Natural killer cell (primary cell): Measurements from ENCODE around the gene LHFPL2. TPM values are rescaled to one million over a fixed set of nuclear protein-coding genes. Genes with fewer than 3 reads are reported as not detected.

Source experiments
- ATAC-seq, 3 donors: fragments of 150-1000 bp in 2 of 3; fragments of 200-7000 bp in 1 of 3; cut with Tn5 transposase; 1 replicate in 1 of 3; 2 replicates in 2 of 3; pipeline ENCODE4 v1.10.0; 2021; ENCODE audit warnings: mild to moderate bottlenecking in 2 of 3, moderate library complexity in 2 of 3
- DNase-seq, 2 donors: peaks; one replicate each; pipeline versions ENCODE4 v3.0.0 to v3.0.0-alpha.2; 2013 to 2021; ENCODE audit warnings: mixed read lengths in 1 of 2
- H3K27ac ChIP-seq: one replicate; pipeline ENCODE4 v1.5.1; 2013; ENCODE audit warnings: mild to moderate bottlenecking, low read length
- H3K27me3 ChIP-seq: one replicate; pipeline ENCODE4 v1.6.1; 2013; ENCODE audit warnings: low read length; ENCODE audit not compliant: control insufficient read depth, insufficient read depth
- H3K36me3 ChIP-seq: one replicate; pipeline ENCODE4 v1.6.1; 2013; ENCODE audit warnings: low read length; ENCODE audit not compliant: control insufficient read depth, insufficient read depth
- H3K4me1 ChIP-seq: one replicate; pipeline ENCODE4 v1.6.1; 2013; ENCODE audit warnings: low read length; ENCODE audit not compliant: control insufficient read depth, insufficient read depth
- H3K4me3 ChIP-seq: one replicate; pipeline ENCODE4 v1.5.1; 2013; ENCODE audit warnings: low read length
- H3K9me3 ChIP-seq: one replicate; pipeline ENCODE4 v1.6.1; 2013; ENCODE audit warnings: low read length; ENCODE audit not compliant: control insufficient read depth, insufficient read depth
- H3K27ac Mint-ChIP-seq, 2 donors: one replicate each; pipeline ENCODE4 v1.8.0; 2022; ENCODE audit warnings: mild to moderate bottlenecking in 2 of 2, mixed read lengths in 2 of 2, moderate library complexity in 1 of 2
- H3K27me3 Mint-ChIP-seq, 2 donors: one replicate each; pipeline ENCODE4 v1.8.0; 2022; ENCODE audit warnings: low read depth in 2 of 2, mixed read lengths in 2 of 2
- H3K36me3 Mint-ChIP-seq: one replicate; pipeline ENCODE4 v1.8.0; 2022; ENCODE audit warnings: mixed read lengths
- H3K4me1 Mint-ChIP-seq, 2 donors: one replicate each; pipeline ENCODE4 v1.8.0; 2022; ENCODE audit warnings: mixed read lengths in 2 of 2
- H3K4me3 Mint-ChIP-seq: one replicate; pipeline ENCODE4 v1.8.0; 2022; ENCODE audit warnings: mild to moderate bottlenecking, moderate library complexity, mixed read lengths
- H3K9me3 Mint-ChIP-seq, 2 donors: one replicate each; pipeline ENCODE4 v1.8.0; 2022; ENCODE audit warnings: mixed read lengths in 2 of 2
- CTCF ChIP-seq: fragments of 200-600 bp; IDR thresholded peaks from one replicate; pipeline ENCODE4 v1.8.0; 2022; ENCODE audit warnings: antibody characterized with exemption
- WGBS: methylation state at CpG from one replicate; pipeline ENCODE4 v1.1.7; 2013; ENCODE audit warnings: missing lambda C conversion rate; ENCODE audit not compliant: insufficient coverage; 5-methylcytosine and 5-hydroxymethylcytosine counted together
- intact Hi-C: fragments of 100-400 bp; cut with micrococcal nuclease; formaldehyde crosslinking; loops from one replicate; pipeline ENCODE4 v1.14.2; 2022
- total RNA-seq, 4 donors: library from RNA; stranded (reverse); fragments of 120-200 nt in 1 of 4; gene quantifications; one replicate each; pipeline versions ENCODE4 v1.2.3 to v1.2.4, GENCODE V29; 2013 to 2022

The LHFPL2 gene
- total RNA-seq, 3 donors from 2014 or later (not counting 1 experiment from before 2014, with no cell fraction given): 0.85 to 1.9 (median 1.00) TPM

GRCh38 chr5:78499485-78499884 lies 149.1 kb downstream of the LHFPL2 start:
- Mint-ChIP-seq H3K4me1 (peaks cover 0 to 5% of the 10 kb centered on the region in 2 donors), H3K4me3 (no peak overlapping the region), H3K27me3 (peaks cover 39 to 76% of the 10 kb centered on the region in 2 donors), H3K36me3 (no peaks in the 10 kb centered on the region), H3K9me3 (no peaks in the 10 kb centered on the region), H3K27ac (no peak overlapping the region)
- DNase-seq (no peak), ATAC-seq (no peak)
- Histone ChIP-seq H3K36me3 (no peaks in the 10 kb centered on the region), H3K9me3 (no peaks in the 10 kb centered on the region), H3K4me1 (no peaks in the 10 kb centered on the region), H3K27me3 (no peaks in the 10 kb centered on the region), H3K27ac (no peak overlapping the region), H3K4me3 (no peak overlapping the region)
- no peak for TF ChIP-seq CTCF
- 93% methylated on average over 1 of the region's 1 CpG for WGBS
- intact Hi-C loops: no loop called here

GRCh38 chr5:78497573-78498533 lies 150.7 kb downstream of the LHFPL2 start:
- no peak for DNase-seq
- Histone ChIP-seq H3K27ac (no peak overlapping the region), H3K9me3 (no peaks in the 10 kb centered on the region), H3K4me3 (no peak overlapping the region), H3K36me3 (no peaks in the 10 kb centered on the region), H3K4me1 (peaks cover 3% of the 10 kb centered on the region), H3K27me3 (no peaks in the 10 kb centered on the region)
- H3K36me3 Mint-ChIP-seq: no peaks in the 10 kb centered on the region
- peaks cover 39 to 60% of the 10 kb centered on the region in 2 donors for H3K27me3 Mint-ChIP-seq
- H3K9me3 Mint-ChIP-seq: no peaks in the 10 kb centered on the region
- no peak for ATAC-seq
- no peak for TF ChIP-seq CTCF
- intact Hi-C loops: no loop called here
- H3K27ac Mint-ChIP-seq: no peak overlapping the region
- WGBS: 51% methylated on average over 13 of the region's 13 CpGs
- H3K4me3 Mint-ChIP-seq: no peak overlapping the region
- peaks cover 5 to 7% of the 10 kb centered on the region in 2 donors for H3K4me1 Mint-ChIP-seq

- Mint-ChIP-seq H3K4me1 (peaks cover 7 to 15% of the 10 kb centered on the region in 2 donors), H3K36me3 (no peaks in the 10 kb centered on the region), H3K27ac (no peak overlapping the region), H3K4me3 (no peak overlapping the region), H3K9me3 (no peaks in the 10 kb centered on the region), H3K27me3 (peaks cover 32 to 46% of the 10 kb centered on the region in 2 donors)
- TF ChIP-seq CTCF: no peak
- Histone ChIP-seq H3K27me3 (no peaks in the 10 kb centered on the region), H3K4me3 (no peak overlapping the region), H3K9me3 (no peaks in the 10 kb centered on the region), H3K36me3 (no peaks in the 10 kb centered on the region), H3K4me1 (peaks cover 11% of the 10 kb centered on the region), H3K27ac (no peak overlapping the region)
- DNase-seq (no peak), ATAC-seq (no peak)
- intact Hi-C loops: no loop called here
Observed at GRCh38 chr5:78496373-78496772, 152.2 kb downstream of the LHFPL2 start.
